H1 (cell line): ENCODE results near the gene SMC2. TPM values are rescaled to one million over a fixed set of nuclear protein-coding genes. Genes with fewer than 3 reads are reported as not detected.

Experiments used
- CHD7 ChIP-seq: fragments of 300-600 bp; sonication (generic); IDR thresholded peaks from 2 replicates; pipeline ENCODE4 v1.7.1; 2012; ENCODE audit warnings: low read length, moderate library complexity, mild to moderate bottlenecking, inconsistent platforms; ENCODE audit not compliant: insufficient replicate concordance
- polyA plus RNA-seq, 7 experiments: library from polyadenylated mRNA; depleted of rRNA in 3 of 7; stranded (reverse) in 5 of 7; unstranded in 2 of 7; fragments of >200 nt in 5 of 7; fragments of 200-250 nt in 2 of 7; gene quantifications; 1 replicate in 5 of 7; 2 replicates in 1 of 7; 4 replicates in 1 of 7; pipeline versions ENCODE4 v1.2.1 to v1.2.3, GENCODE V29; 2011 to 2013; ENCODE audit warnings: missing spikeins in 2 of 7, mixed read lengths in 2 of 7
- total RNA-seq: library from RNA; stranded (reverse); fragmentation: NEBNext Ultra II Directional; extraction: Animal tissue kit (Norgen Biotek cat#: 25700); gene quantifications from 2 replicates; pipeline ENCODE4 v1.2.1, GENCODE V29; 2021

SMC2 gene
- total and polyA plus RNA-seq, 2 of the 8 experiments (the other 6 are each of a cell fraction or from before 2014, with no cell fraction given) = 7.5 to 39.8 TPM

- no peak for TF ChIP-seq CHD7
Measured at GRCh38 chr9:104069288-104069687, 24.8 kb upstream of the SMC2 start (continued).
